Ecto neural progenitor cell (in vitro differentiated cells): ENCODE results near the gene ALDH1L2.
"Not testable (repeated sequence)": the region's sequence is repeated elsewhere in the genome, so short reads cannot be mapped to it uniquely, and the experiment has no call there.

Experiments used
- DNase-seq: peaks from one replicate; pipeline ENCODE4 v3.0.0-alpha.2; 2018; ENCODE audit warnings: low spot score

The ALDH1L2 gene

GRCh38 chr12:105084251-105085250 is at the start of gene ALDH1L2:
Gene ALDH1L2, minus strand, starts transcription at chr12:105084458. Its CDS starts 22 bp downstream, at chr12:105084436.
- peak; percentile 96 for DNase-seq

GRCh38 chr12:105120551-105120950 is 36.3 kb upstream of the ALDH1L2 start:
- DNase-seq, result no peak

DNA sequence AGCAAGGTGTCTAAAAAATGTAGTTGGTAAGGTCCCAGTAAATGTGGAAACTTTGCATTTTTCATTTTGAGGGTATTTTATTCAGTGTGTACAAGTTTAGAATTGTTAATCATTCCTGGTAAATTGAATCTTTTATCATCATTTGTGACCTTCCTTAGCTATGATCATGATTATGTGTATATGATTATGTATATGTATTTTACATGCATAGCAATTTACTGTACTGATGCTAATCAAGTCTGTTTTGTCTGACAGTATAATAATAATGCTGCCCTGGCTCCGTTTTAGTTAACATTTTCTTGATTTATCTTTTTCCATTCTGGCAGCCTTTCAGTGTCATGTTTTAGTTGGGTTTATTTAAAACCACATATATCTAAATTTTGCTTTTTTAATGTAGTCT is 32.7 kb upstream of the ALDH1L2 start:
- no peak for DNase-seq

- no peak for DNase-seq
These were observed 28.8 kb upstream of the ALDH1L2 start for GRCh38 chr12:105113094-105113493.

DNA sequence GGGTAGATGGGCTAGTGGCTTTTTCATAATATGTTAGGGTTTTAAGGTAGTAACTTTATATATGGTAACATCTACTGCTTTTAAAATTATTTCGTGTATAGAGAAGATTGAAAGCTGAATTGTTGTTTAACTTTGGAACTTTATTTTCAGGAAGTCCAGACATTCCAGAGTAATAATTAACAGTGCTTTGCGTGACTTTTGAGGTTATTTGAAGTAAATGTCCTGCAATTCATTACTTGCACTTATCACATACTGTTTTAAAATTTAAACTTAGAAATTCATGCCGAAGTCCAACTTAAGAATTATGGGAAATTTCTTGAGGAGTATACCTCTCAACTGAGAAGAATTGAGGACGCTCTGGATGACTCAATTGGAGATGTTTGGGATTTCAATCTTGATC is 26.6 kb upstream of the ALDH1L2 start:
- no peak for DNase-seq

DNA sequence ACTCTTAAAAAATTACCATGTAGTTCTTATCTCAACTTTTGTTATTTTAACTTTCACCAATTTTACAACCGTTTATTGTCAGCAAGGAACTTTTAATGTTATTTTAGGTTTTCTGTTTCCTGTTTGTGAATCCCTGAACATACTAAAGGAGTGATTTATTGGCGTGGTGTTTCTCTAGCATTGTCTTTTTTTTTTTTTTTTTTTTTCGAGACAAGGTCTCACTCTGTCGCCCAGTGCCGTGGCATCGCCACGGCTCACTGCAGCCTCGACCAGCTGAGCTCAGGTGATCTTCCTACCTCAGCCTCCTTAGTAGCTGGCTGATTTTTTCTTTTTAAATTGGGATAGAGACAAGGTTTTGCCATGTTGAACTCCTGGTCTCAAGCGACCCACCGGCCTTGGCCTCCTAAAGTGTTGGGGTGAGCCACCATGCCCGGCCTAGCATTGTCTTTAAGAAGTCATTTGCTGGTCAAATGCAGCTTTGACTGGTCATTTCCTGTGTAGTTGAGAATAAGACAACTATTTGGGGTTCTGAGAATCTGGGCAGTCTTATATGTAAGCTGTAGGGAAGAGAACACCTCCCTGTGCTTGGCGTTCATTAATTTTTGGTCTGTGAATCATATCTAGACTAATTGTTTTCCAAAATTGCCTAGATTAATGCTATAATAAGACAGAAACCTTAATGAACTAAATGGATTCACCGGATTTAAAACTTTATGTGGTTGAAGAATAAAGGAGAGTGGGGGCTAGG is 25.4 kb upstream of the ALDH1L2 start:
- no peak for DNase-seq

DNA sequence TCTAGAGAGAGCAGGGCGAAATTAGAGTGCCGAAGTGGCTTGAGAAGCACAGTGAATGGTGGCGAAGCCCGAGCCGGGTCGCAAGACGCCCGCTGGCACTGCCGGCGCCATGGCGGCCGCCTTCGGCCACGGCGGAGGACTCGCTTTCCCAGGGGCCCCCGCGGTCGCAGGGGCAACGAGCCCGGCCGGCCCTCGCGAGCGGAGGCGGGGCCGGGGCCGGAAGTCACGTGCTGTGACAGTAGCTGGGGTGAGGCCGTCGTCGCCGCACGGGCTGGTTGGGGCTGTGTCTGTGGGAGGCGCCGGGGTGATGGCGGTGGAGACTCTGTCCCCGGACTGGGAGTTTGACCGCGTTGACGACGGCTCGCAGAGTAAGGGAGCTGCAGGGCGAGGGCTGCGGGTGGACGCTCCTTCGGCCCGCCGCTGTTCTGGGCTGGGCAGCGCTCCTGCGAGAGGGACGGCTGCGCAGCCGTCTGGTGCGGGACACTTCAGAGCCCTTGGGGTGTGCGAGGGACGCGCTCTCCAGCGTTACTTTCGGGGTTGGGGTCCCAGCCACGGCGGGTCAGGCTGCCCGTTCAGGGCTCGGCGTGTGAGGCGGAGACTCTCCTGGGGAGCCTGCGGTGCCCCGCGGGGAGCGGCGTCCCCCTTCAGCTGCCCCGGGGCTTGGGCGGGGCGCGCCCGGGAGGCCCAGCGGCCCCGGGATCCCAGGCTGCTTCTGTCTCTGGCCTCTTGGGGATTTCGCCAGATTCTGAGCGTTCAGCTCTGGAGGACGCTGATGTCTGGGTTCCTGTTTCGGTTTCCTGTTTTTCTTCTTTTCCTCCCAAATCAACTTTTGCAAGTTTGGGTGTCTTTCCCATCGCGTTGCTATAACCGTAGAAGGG is 23.5 kb upstream of the ALDH1L2 start, which contains the start of gene WASHC4:
WASHC4 (plus strand) TSS at position 238 of the 878 bp plus-strand sequence; CDS start at position 308, 70 bp downstream.
- DNase-seq, result peak; percentile 98

- no peak for DNase-seq
These were observed 22.9 kb upstream of the ALDH1L2 start for GRCh38 chr12:105107171-105107493.

GRCh38 chr12:105106621-105107020 is 22.4 kb upstream of the ALDH1L2 start:
- no peak for DNase-seq

- DNase-seq, result no peak
These were observed 20.5 kb upstream of the ALDH1L2 start for GRCh38 chr12:105104762-105105161.

DNA sequence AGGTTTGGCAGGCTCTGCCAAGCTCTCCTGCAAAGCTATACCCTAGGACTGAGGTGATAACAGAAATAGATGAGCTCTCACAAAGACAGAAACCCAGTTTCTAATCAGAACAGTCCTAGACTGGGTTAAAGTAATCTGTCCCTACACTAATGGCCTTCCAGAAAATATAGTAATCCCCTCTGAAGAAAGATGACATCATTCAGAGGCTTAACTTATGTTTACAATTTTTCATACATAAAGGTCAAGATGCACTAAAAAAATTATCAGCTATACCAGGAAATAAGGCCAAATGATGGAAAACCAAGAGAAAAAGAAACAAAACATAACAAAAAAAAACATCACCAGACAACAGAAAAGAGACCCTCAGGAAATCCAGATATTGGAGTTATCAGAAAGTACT is 18.4 kb upstream of the ALDH1L2 start:
- DNase-seq, result no peak

- DNase-seq, result no peak
These were observed 16.7 kb upstream of the ALDH1L2 start for GRCh38 chr12:105100998-105101397.

DNA sequence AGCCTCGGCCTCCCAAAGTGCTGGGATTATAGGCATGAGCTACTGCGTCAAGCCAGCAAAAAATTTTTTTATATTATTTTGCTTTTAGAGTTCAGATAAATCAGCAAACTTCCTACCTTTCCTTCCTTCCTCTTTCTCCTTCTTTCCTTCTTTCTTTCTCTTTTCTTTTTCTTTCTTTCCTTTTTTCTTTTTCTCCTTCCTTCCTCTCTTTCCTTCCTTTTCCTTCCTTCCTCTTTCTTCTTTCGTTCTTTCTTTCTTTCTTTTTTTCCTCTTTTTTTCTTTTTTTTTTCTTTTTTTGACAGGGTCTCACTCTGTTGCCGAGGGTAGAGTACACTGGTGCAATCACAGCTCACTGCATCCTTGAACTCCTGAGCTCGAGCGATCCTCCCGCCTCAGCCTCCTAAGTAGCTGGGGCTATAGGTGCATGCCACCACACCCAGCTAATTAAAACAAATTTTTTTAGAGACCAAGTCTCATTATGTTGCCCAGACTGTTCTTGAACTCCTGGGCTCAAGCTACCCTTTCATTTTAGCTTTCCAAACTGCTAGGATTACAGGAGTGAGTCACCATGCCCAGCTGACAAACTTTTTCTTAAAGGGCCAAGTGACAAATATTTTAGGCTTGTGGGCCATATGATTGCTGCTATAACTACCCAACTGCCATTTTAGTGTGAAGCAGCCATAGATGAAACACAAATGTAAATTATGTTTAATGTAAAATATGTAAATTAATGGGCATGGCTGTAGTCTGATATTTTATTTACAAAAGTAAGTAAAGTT is 16.1 kb upstream of the ALDH1L2 start:
- no peak for DNase-seq

- no peak for DNase-seq
These were observed 15.1 kb upstream of the ALDH1L2 start for GRCh38 chr12:105099356-105099755.

DNA sequence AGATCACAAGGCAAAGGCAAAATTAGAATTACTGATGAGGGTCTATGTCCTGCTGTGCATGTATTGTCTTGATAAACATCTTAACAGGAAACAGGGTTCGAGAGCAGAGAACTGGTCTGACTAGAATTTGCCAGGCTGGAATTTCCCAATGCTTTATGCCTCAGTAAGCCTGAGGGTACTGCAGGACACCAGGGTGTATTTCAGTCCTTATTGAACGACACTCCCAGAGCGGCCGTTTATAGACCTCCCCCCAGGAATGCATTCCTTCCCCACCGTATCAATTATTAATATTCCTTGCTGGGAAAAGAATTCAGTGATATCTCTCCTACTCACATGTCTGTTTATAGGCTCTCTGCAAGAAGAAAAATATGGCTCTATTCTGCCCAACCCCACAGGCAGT is 11.1 kb upstream of the ALDH1L2 start:
- DNase-seq, result not testable (repeated sequence)

DNA sequence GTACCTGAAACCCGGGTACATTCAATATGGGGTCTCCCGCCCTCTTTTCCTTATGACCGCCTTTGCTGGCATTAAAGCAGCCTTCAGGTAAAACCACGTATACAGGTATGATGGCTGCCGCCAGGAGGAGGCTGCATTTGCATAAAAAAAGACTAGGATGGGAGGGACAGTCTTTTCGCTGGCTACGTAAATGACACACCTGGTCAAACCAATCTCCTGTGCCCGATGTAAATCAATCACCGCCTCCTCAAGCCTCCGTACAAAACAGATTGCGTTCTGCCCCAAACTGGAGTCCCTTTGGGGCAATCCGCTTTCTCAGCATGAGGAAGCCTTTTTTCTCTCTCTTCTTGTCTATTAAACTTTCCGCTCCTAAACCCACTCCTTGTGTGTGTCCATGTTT is 8.1 kb upstream of the ALDH1L2 start:
- DNase-seq, result no peak

DNA sequence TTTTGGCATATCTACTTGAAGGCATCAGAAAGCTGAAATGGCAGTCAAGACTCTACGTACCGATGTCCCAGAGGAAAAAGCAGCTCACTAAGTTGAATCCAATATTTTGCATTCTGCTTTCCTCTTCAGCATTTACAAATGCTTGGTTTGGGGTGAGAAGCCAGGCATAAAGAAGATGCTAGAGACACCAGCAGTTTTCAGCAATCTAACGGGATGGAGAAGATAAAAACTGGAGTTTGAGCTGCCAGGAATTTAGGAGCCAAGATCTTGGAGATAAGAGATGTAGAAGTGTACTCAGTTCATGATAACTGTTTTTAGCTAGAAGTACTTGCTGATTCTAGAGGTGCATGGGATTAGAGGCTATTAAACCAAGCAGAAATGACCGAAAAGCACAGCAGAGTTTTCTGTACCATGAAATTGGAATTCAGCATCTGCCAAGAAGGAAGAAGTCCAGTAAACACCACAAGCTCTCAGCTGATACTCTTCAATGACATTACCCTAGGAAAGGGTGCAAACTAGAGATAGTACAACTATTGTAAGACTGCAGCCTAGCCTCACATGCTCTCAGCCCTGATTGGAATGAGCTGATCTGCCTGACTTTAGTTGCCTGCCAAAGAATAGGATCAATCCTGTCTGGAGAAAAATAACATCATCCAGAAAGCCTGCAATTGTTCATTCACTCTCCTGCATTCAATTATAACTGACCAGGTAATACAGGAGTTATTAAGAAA is 7.4 kb upstream of the ALDH1L2 start:
- no peak for DNase-seq

DNA sequence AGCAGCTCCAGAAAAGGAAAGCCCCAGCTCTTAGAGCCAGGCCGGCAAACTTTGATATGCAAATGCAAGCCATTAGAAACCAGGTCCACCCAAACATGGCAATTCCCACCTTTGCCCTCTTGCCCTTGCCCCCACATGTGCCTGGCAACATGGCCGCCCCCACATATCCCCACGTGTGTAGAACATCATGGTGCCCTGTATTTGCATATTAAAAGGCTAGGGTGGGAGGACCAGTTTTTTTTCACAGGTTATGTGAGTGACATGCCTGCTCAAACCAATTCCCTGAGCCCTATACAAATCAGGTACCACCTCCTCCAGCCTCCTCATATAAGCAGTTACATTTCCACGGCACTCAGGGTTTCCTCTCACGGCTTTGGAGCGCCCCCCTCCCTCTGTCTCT is 6.1 kb upstream of the ALDH1L2 start:
- no peak for DNase-seq

DNA sequence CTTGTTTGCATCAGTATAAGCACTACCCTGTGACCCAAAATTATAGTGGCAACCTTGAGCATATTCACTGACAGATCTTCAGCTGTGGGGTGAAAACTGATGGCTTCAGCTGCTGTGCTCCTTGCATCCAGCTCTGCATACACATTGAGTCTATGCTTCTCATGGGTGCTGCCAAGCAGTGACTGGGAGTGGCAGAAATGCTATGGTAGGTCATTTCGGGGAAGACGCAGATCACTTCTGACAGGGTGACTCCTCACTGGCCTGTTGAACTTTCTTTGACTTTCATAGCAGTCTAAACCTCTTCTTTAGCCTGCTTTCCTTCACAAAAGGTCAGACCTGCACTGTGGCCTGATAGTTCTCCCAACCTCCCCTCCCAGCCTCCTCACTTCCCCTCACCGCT is 5.6 kb upstream of the ALDH1L2 start:
- DNase-seq, result no peak

GRCh38 chr12:105085501-105085900 is 1.2 kb upstream of the ALDH1L2 start:
- DNase-seq, result no peak
